MM.1S (cell line): Measurements from ENCODE around the gene ADGRF1.

Experiments
- EZH2 ChIP-seq: fragments of 300-600 bp; sonication (generic); optimal IDR thresholded peaks from 2 replicates; pipeline ENCODE3; 2017; ENCODE audit warnings: low read depth, mild to moderate bottlenecking, antibody characterized with exemption, low read length, mixed read lengths
- TF ChIP-seq, protein P1 (sequence below): fragments of 300-600 bp; sonication (generic); IDR thresholded peaks from 2 replicates; pipeline ENCODE4 v1.5.1; 2016; ENCODE audit warnings: antibody characterized with exemption, low read length, mixed read lengths

DNA sequence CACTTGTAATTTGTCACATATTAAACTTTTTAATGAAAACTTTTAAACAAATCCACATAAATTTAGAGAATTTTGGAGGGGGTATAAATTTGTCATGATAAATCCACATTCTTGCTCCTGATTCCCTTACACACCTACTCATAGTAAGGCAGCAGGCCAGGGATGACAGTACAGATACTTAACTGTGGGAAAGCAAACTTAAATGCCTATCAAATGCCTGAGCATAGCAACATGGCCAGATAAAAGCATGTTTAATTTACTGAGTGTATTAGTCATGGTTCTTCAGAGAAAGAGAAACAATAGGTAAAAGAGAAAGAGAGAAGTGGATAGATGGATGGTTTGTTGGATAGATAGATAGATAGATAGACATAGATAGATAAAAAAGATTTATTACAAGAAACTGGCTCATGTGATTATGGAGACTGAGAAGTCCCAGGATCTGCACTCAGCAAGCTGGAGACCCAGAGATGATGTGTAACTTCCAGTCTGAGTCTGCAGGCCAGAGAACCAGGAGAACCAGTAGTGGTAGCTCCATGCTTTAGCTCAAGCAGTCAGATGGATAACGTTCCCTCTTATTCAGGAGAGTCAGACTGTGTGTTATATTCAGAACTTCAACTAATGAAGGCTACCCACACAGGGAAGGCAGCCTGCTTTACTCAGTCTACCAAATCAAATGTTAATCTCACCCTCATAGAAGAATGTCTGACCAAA lies 15.9 kb upstream of the ADGRF1 start:
- TF ChIP-seq EZH2 = no peak
- TF ChIP-seq, protein P1, sequence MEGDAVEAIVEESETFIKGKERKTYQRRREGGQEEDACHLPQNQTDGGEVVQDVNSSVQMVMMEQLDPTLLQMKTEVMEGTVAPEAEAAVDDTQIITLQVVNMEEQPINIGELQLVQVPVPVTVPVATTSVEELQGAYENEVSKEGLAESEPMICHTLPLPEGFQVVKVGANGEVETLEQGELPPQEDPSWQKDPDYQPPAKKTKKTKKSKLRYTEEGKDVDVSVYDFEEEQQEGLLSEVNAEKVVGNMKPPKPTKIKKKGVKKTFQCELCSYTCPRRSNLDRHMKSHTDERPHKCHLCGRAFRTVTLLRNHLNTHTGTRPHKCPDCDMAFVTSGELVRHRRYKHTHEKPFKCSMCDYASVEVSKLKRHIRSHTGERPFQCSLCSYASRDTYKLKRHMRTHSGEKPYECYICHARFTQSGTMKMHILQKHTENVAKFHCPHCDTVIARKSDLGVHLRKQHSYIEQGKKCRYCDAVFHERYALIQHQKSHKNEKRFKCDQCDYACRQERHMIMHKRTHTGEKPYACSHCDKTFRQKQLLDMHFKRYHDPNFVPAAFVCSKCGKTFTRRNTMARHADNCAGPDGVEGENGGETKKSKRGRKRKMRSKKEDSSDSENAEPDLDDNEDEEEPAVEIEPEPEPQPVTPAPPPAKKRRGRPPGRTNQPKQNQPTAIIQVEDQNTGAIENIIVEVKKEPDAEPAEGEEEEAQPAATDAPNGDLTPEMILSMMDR = no peak
